PFSK-1 (cell line): ENCODE data around the gene BTRC.

Source experiments
- FOXP2 ChIP-seq: optimal IDR thresholded peaks from 2 replicates; pipeline ENCODE3; 2011; ENCODE audit warnings: borderline replicate concordance, control low read depth, inconsistent platforms; ENCODE audit not compliant: insufficient read depth; ENCODE audit errors: extremely low read length, extremely low read depth
- POLR2AphosphoS5 ChIP-seq: IDR thresholded peaks from 2 replicates; pipeline ENCODE4 v1.6.1; 2012; ENCODE audit warnings: low read depth, mild to moderate bottlenecking, control low read depth, low read length, moderate library complexity
- SIN3A ChIP-seq: IDR thresholded peaks from 2 replicates; pipeline ENCODE4 v1.6.1; 2012; ENCODE audit warnings: mild to moderate bottlenecking, low read length, moderate library complexity, borderline replicate concordance; ENCODE audit not compliant: insufficient read depth
- TAF1 ChIP-seq: IDR thresholded peaks from 2 replicates; pipeline ENCODE4 v1.6.1; 2012; ENCODE audit warnings: low read length, control low read depth, borderline replicate concordance; ENCODE audit not compliant: insufficient read depth
- TF ChIP-seq, protein P1 (sequence below), 2 experiments: IDR thresholded peaks; 2 replicates each; pipeline versions ENCODE4 v1.6.1 to v1.8.0; 2011 to 2012; ENCODE audit warnings: low read depth in 2 of 2, low read length in 2 of 2, control low read depth in 1 of 2, inconsistent platforms in 1 of 2, mild to moderate bottlenecking in 1 of 2, moderate library complexity in 1 of 2; ENCODE audit not compliant: insufficient read depth in 1 of 2

BTRC gene

DNA sequence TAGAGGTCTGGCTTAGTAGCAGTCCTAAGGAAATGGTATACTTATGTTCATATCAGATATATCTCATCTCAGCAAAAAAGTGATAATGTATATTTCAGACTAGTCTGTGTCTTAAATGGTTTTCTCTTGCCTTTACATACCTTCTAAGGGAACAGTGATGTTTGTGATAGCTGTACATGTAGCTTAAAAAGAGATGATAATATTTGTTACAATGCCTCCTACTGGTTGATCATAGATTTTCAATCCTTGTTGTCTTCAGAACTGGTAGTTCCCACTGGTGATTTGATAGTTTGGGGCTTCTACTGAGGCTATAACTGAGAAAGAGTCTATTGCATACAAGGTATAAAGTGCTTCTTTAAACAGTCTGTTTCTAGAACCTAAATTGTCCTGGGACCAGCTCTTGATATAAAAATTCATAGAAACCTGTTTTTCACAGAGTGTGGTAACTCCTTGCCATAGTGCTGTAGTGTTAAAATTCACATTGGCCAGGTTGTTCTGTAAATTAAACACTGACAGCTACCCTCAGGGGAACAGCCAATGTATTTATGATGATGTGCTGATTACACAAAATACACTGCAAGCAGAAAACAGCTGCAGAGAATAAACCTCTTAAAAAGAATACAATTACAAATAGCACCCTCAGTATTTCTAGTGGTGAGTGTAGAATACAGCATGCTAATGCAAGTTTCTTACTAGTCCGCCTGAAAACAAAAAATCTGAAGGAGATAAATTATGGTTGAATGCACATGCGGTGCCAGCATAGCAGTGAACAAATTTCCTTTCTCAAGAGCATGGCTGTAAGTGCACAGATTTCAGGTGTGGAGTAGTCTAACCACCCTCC, 90.3 kb downstream of the BTRC start:
- no peak for TF ChIP-seq SIN3A
- TF ChIP-seq POLR2AphosphoS5 = no peak
- TF ChIP-seq FOXP2 = no peak
- TF ChIP-seq, protein P1, sequence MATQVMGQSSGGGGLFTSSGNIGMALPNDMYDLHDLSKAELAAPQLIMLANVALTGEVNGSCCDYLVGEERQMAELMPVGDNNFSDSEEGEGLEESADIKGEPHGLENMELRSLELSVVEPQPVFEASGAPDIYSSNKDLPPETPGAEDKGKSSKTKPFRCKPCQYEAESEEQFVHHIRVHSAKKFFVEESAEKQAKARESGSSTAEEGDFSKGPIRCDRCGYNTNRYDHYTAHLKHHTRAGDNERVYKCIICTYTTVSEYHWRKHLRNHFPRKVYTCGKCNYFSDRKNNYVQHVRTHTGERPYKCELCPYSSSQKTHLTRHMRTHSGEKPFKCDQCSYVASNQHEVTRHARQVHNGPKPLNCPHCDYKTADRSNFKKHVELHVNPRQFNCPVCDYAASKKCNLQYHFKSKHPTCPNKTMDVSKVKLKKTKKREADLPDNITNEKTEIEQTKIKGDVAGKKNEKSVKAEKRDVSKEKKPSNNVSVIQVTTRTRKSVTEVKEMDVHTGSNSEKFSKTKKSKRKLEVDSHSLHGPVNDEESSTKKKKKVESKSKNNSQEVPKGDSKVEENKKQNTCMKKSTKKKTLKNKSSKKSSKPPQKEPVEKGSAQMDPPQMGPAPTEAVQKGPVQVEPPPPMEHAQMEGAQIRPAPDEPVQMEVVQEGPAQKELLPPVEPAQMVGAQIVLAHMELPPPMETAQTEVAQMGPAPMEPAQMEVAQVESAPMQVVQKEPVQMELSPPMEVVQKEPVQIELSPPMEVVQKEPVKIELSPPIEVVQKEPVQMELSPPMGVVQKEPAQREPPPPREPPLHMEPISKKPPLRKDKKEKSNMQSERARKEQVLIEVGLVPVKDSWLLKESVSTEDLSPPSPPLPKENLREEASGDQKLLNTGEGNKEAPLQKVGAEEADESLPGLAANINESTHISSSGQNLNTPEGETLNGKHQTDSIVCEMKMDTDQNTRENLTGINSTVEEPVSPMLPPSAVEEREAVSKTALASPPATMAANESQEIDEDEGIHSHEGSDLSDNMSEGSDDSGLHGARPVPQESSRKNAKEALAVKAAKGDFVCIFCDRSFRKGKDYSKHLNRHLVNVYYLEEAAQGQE (IDR thresholded peaks at IDR 0.05; ENCODE audit: insufficient read depth in 1 of 2, low read depth in 2 of 2, low read length in 2 of 2) = no peak
- TF ChIP-seq TAF1 = no peak

DNA sequence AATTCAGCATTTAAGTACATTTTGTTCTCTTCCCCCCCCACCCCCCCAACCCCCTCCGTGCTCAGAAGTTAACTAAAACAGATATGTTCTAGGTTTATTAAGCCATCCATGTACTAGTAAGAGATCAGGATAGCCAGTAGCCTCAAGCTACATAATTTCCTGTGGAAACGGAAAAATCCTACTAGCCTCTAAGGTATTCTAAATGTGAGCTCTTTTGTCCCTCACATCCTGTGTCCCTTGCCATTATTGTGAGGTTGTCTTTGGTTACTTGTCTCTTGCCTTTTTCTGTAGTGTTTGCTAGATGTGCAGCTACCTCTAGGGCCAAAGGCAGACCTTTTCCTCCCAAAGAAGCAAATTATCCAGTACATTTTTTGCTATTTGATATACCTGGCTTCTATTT, 92.1 kb downstream of the BTRC start:
- no peak for TF ChIP-seq POLR2AphosphoS5
- no peak for TF ChIP-seq FOXP2
- TF ChIP-seq, protein P1 (IDR thresholded peaks at IDR 0.05; ENCODE audit: insufficient read depth in 1 of 2, low read depth in 2 of 2, low read length in 2 of 2) = no peak
- TF ChIP-seq TAF1 = no peak
- TF ChIP-seq SIN3A = no peak

DNA sequence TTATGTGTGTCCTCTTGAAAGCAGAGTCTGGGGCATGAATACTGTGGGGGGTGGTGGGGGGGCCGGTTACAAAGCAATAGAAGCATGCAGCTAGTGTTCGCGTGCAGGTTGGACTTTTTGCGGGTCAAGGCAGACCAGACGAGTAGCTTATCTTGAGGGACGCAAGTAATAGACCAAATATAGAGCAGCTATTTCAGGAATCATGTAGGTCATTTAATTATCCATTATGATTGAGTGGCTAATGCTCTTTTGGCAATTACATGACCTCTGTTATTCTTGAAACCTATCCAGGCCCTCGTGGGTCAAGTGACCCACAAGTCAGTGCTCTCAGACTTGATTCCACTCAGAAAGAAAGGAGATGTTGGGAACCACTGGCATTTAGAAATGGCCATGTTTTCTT, 93.0 kb downstream of the BTRC start:
- TF ChIP-seq SIN3A (no peak), POLR2AphosphoS5 (no peak), TAF1 (no peak), FOXP2 (no peak)
- TF ChIP-seq, protein P1 (IDR thresholded peaks at IDR 0.05; ENCODE audit: insufficient read depth in 1 of 2, low read depth in 2 of 2, low read length in 2 of 2) = no peak

DNA sequence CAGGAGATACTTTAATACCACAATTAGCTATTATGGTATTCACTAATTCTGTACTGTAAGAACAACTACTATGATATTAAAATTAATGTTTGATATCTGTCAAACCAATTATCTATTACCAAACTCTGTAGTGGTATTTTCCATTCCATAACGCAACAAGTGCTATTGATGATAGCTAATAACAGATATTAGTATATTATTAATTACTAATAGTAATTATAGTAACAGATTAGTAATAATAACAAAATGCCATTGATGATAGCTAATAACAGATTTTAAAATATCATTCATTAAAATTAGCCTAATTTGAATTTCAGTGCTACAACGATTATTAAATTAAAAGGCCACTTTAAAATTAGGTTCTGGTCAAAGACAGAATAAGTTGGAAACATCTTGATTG, 93.5 kb downstream of the BTRC start:
- TF ChIP-seq POLR2AphosphoS5 (no peak), SIN3A (no peak), FOXP2 (no peak), TAF1 (no peak)
- TF ChIP-seq, protein P1 (IDR thresholded peaks at IDR 0.05; ENCODE audit: insufficient read depth in 1 of 2, low read depth in 2 of 2, low read length in 2 of 2) = no peak

DNA sequence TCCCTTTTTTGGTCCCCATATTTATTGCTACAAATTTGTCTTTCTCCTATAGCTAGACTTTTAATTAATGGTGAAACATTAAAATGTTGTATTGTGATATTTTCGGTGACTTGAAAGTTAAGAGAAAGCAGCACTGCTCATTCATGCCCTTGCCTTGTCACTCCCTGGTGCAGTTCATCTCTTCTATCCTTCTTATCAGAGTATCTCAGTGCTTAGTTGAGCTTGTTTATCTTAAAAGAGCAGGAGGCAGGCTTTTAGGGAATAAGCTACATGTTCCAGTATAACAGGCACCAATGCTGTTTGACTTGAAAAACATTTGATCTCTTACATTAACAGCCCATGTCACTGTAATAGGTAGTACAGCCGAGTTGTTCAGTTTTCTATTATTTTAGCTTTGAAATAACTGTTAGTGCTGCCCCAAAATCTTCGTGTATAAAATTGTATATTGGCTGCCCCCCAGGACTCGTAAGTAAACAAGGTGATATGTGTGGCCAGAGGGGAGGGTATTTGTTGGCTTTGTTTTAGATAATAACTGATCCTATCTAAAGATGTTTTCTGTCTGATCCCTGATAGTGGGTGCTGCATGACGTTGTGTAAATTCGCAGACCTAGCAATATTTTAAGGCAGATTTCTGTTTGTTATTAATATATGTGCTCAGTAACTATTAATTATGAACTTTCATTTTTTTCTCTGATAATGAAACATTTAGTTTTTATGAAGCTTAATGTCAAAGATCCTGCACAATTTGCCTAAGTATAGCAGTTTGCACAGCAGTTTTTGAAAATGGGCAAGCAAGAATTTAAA, 96.5 kb downstream of the BTRC start:
- TF ChIP-seq POLR2AphosphoS5 = no peak
- no peak for TF ChIP-seq FOXP2
- TF ChIP-seq, protein P1 (IDR thresholded peaks at IDR 0.05; ENCODE audit: insufficient read depth in 1 of 2, low read depth in 2 of 2, low read length in 2 of 2) = no peak
- no peak for TF ChIP-seq TAF1
- TF ChIP-seq SIN3A = no peak
